Measurements from ENCODE around the gene IGSF3. TPM values are rescaled to one million over a fixed set of nuclear protein-coding genes. Genes with fewer than 3 reads are reported as not detected.
"Not testable (repeated sequence)": the region's sequence is repeated elsewhere in the genome, so short reads cannot be mapped to it uniquely, and the experiment has no call there.

IGSF3 gene
- total RNA-seq, 4 donors from 2014 or later: 0.25 to 1.2 (median 0.72) TPM

DNA sequence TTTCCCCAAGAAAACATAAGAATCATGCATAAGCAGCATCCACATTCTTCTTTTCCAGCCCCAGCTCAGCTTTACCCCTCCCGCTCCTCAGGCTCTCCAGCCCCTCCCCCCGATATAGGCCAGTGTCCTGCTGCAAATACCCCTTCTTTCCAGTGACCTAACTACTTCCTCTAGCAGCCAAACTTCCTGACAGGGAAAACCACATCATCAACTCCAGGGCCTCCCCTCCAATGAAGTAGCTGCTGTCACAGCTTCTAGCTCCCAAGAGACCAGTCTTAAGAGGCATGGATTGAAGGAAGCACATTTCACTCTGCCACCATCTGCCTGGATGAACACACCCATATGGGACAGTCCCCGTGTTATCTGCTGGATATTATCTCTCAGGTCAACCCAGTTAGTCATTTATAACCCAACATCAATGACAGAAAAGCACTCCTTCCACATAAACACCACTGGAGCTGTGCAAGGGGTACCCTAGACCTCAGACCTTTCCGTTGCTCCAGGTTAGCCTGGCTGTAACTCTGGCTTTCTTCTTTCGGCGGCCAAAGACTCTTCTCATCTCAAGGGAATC is 57.6 kb downstream of the IGSF3 start:
- H3K9me3 ChIP-seq; DNase-seq; H3K27ac ChIP-seq; H3K36me3 ChIP-seq; H3K4me3 ChIP-seq; in situ Hi-C loops (cut with MboI; ENCODE audit: low sequenced_read_pairs in 4 of 4); H3K4me1 ChIP-seq; ATAC-seq; intact Hi-C loops (cut with DNase I; ENCODE audit: low total_unique reads); H3K27me3 ChIP-seq: not testable (repeated sequence)

DNA sequence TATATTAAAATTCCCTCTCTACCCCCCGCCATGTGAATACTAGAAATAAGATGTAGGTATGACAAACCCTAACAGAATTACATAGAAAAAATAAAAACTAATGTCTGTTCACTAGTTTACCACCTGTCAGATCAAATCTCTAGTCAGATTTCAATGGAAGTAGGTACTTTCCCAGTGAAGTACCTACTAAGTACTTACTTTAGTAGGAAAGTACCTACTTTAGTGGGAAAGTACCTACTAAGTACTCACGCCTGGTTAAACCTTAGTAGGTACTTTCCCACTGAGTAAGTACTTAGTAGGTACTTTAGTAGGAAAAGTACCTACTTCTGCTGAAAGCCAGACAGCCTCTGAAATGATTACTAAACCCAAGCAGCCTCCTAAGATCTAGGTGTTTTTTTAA is 58.7 kb downstream of the IGSF3 start:
- H3K27ac ChIP-seq; intact Hi-C loops (cut with DNase I; ENCODE audit: low total_unique reads); H3K4me3 ChIP-seq; H3K36me3 ChIP-seq; H3K27me3 ChIP-seq; H3K9me3 ChIP-seq; DNase-seq; in situ Hi-C loops (cut with MboI; ENCODE audit: low sequenced_read_pairs in 4 of 4); ATAC-seq; H3K4me1 ChIP-seq: not testable (repeated sequence)

DNA sequence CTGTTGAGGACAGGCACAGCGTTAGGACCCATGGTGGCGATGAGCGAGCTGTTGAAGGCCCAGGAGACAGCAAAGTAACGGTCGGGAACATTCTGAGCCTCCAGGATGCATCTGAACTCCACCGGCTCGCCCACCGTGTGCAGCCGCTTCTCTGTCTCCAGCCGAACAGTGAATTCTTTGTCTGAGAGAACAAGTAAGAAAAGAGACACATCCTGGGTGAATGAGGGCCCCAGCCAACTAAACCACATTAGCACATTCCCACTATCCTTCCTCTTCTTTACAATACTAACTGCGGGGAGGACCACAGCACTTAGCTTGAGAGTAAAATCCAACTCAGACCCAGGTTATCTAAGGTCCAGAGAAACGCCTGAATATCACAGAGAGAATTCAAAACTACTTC is 59.4 kb downstream of the IGSF3 start:
- ATAC-seq; DNase-seq; H3K4me1 ChIP-seq; in situ Hi-C loops (cut with MboI; ENCODE audit: low sequenced_read_pairs in 4 of 4); H3K9me3 ChIP-seq; H3K4me3 ChIP-seq; H3K27ac ChIP-seq; H3K27me3 ChIP-seq; intact Hi-C loops (cut with DNase I; ENCODE audit: low total_unique reads); H3K36me3 ChIP-seq: not testable (repeated sequence)

DNA sequence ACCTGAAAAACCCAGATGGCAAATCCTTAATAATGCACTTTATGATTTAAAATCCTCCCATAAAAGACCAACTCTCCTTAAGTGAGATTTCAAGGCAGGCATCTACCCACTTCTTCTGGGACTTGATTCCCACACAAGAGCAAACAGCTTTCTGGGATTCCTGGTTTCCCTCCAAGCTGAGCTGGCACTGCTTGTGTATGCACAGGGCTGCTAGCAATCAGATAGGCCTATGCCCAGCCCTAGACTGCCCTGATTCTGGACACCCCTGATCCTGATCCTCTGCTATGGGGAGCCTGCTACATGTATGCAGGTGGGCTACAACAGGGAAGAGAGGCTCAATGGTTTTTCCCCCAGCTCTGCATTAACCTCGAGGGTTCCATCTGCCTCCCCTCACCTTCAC is 60.1 kb downstream of the IGSF3 start:
- in situ Hi-C loops (cut with MboI; ENCODE audit: low sequenced_read_pairs in 4 of 4); H3K27ac ChIP-seq; H3K4me1 ChIP-seq; H3K27me3 ChIP-seq; DNase-seq; H3K4me3 ChIP-seq; ATAC-seq; intact Hi-C loops (cut with DNase I; ENCODE audit: low total_unique reads); H3K36me3 ChIP-seq; H3K9me3 ChIP-seq: not testable (repeated sequence)

DNA sequence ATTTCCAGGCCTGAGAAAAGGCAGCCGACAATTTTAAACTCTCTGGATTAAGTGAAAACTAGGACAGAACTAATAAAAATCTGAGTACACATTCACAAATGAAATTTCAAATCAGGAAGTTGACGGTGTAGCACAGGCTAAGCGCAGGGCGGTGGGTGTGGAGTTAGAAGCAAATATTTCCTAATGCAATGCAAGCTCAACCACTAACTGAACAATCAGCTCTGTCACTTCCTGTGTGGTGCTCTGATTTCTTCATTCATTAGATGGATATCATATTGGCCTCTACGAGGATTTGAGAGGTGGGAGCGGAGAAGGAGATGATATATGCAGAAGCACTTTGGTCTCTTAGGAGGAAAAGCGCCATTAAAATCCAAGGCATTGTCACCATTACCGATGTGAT is 61.5 kb downstream of the IGSF3 start:
- intact Hi-C loops (cut with DNase I; ENCODE audit: low total_unique reads); H3K36me3 ChIP-seq: not testable (repeated sequence)

DNA sequence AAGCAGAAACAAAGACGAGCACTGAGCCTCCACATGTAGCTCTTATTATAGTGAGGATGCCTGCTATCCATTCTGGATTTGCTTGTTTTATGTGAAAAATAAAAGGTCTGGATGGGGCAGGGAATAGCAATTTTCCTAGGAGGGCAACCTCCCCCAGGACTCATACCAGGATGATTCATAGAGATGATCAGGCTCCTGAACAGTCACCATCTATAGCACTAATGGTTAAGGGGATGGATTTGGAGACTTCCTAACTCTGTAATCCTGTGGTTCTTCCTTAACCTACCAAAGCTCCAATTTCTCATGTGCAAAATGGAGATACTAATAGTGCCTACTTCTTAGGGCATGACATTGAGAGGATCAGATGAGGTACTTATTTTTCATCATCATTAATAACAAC is 62.2 kb downstream of the IGSF3 start:
- H3K36me3 ChIP-seq: no peaks in the 10 kb centered on the region
- in situ Hi-C loops (cut with MboI; ENCODE audit: low sequenced_read_pairs in 4 of 4) (no loop called here), intact Hi-C loops (cut with DNase I; ENCODE audit: low total_unique reads) (no loop called here)
- no peaks in the 10 kb centered on the region for H3K9me3 ChIP-seq
- H3K27me3 ChIP-seq: no peaks in the 10 kb centered on the region
- TF ChIP-seq, protein P1, sequence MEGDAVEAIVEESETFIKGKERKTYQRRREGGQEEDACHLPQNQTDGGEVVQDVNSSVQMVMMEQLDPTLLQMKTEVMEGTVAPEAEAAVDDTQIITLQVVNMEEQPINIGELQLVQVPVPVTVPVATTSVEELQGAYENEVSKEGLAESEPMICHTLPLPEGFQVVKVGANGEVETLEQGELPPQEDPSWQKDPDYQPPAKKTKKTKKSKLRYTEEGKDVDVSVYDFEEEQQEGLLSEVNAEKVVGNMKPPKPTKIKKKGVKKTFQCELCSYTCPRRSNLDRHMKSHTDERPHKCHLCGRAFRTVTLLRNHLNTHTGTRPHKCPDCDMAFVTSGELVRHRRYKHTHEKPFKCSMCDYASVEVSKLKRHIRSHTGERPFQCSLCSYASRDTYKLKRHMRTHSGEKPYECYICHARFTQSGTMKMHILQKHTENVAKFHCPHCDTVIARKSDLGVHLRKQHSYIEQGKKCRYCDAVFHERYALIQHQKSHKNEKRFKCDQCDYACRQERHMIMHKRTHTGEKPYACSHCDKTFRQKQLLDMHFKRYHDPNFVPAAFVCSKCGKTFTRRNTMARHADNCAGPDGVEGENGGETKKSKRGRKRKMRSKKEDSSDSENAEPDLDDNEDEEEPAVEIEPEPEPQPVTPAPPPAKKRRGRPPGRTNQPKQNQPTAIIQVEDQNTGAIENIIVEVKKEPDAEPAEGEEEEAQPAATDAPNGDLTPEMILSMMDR (IDR thresholded peaks at IDR 0.05 in 4 of 5, conservative IDR thresholded peaks at IDR 0.05 in 1 of 5): no peak
- no peak for TF ChIP-seq POLR2A (IDR thresholded peaks at IDR 0.05)
- H3K4me3 ChIP-seq: no peak overlapping the region
- ATAC-seq: no peak
- no peak for DNase-seq
- no peak overlapping the region for H3K27ac ChIP-seq
- H3K4me1 ChIP-seq: no peaks in the 10 kb centered on the region

More for the DNA sequence above, 61.5 kb downstream of the IGSF3 start:
- H3K27ac ChIP-seq; in situ Hi-C loops (cut with MboI; ENCODE audit: low sequenced_read_pairs in 4 of 4); H3K4me1 ChIP-seq; H3K27me3 ChIP-seq; DNase-seq; H3K4me3 ChIP-seq; ATAC-seq; H3K9me3 ChIP-seq: not testable (repeated sequence)

DNA sequence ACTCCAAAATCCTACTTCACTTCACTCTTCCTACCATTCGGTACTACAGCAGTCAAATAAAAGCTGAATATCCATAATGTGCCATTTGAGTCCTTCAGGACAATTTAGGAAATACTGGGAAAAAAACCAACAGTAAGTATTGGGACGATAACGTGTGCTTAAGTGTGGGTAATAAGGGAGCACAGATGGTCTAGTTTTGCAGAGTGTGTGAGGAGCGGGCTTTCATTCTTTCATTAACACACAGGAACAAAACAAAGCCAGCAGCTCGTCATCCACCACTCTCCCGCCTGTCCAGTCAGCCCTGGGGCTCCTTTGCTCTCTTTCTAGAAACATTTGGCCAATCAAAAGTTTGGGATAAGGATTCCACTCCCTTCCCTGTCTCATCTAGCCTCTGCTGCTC is 63.1 kb downstream of the IGSF3 start:
- H3K36me3 ChIP-seq; intact Hi-C loops (cut with DNase I; ENCODE audit: low total_unique reads); H3K9me3 ChIP-seq; ATAC-seq; H3K27me3 ChIP-seq; in situ Hi-C loops (cut with MboI; ENCODE audit: low sequenced_read_pairs in 4 of 4); DNase-seq; H3K4me3 ChIP-seq; H3K4me1 ChIP-seq; H3K27ac ChIP-seq: not testable (repeated sequence)

DNA sequence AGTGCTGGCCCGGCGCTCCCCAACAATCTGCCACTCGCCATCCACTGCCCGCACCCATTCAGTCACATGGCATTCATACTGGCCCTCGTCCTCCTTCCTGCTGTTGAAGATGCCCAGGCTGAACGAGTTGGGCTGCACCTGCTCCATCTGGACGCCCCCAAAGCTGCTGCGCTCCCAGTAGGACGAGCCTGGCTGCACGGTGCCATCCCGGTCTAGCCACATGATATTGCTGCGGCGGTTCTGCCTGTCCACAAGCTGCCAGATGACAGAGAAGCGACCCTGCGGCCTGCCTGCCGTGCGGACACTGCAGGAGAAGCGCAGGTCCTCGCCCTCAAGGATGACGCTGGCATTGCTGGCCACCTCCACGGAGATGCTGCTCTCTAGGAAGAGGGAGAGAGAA is 63.9 kb downstream of the IGSF3 start:
- H3K9me3 ChIP-seq; intact Hi-C loops (cut with DNase I; ENCODE audit: low total_unique reads); H3K27ac ChIP-seq; in situ Hi-C loops (cut with MboI; ENCODE audit: low sequenced_read_pairs in 4 of 4); H3K4me3 ChIP-seq; H3K36me3 ChIP-seq; ATAC-seq; H3K27me3 ChIP-seq; DNase-seq; H3K4me1 ChIP-seq: not testable (repeated sequence)

DNA sequence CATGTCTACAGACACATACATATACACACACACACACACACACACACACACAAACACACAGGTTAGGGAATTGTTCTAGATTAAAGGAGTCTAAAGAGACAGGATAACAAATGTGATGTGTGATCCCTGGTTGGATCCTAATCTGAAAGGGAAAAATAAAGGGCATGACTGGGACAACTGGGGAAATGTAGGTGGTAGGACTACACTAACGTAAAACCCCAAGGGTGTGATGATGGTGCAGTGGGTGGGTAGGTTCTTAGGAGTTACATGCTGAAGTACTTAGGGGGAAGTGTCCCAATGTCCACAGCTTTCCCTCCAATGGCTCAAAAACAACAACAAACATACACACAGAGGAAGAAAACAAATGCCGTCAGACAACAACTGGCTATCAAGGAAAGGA is 68.2 kb downstream of the IGSF3 start:
- intact Hi-C loops (cut with DNase I; ENCODE audit: low total_unique reads); ATAC-seq; H3K27ac ChIP-seq; H3K27me3 ChIP-seq; H3K4me1 ChIP-seq; H3K4me3 ChIP-seq; H3K9me3 ChIP-seq; DNase-seq; H3K36me3 ChIP-seq: not testable (repeated sequence)
- in situ Hi-C loops (cut with MboI; ENCODE audit: low sequenced_read_pairs in 4 of 4): loop anchor here in 1 of 4 donors (25.0 kb wide), 1 partner anchor 438 kb away; no protein-coding TSS in a partner anchor

DNA sequence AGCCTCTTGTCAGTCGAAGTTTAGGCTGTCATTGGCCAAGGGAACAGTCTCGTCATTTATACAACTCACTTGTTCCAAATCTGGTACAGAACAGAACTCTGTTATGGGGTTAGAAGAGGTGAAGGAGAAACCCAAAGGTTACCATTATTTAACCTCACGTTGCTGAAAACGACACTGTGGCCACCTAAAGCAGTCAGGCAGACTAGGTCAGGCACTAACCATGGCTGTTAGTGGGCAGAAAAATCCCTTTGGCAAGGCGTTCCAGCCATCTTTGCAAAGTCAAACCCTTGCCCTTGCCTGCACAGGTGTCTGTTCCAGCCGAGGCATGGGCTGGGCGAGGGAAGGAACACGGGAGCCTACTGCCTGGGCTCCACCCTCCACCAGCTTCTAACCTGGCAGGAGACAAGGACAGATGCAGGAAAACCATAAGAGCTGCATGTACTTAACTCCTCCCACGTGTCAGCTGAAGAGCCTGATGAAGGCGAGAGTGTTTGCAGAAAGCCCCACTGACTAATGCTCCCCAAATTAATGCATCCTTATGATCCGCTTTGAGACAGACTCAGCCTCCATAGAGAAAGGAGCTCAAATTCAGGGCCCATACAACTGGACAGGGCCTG is 69.0 kb downstream of the IGSF3 start:
- DNase-seq; H3K9me3 ChIP-seq; H3K27ac ChIP-seq; H3K27me3 ChIP-seq; intact Hi-C loops (cut with DNase I; ENCODE audit: low total_unique reads); H3K4me1 ChIP-seq; H3K4me3 ChIP-seq; H3K36me3 ChIP-seq; ATAC-seq: not testable (repeated sequence)
- in situ Hi-C loops (cut with MboI; ENCODE audit: low sequenced_read_pairs in 4 of 4): loop anchor here in 1 of 4 donors (25.0 kb wide), 1 partner anchor 439 kb away; no protein-coding TSS in a partner anchor

DNA sequence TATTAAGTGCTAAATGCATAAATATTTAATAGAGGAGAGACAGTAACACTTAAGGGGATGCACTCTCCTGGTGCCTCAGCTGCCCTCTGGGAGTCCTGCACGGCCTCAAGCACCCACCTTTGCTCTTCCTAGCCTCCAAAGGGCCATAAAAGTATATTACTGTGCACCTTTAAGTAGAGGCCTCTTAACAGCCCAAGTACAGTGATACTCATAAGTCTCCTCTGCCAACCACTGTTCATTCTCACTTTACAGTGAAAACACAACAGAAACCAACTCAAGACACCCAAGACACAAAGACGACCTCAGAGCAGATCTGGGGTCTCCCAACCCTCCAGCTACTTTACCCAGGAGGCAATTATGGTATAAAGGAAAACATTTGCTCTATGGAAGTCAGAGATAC is 70.1 kb downstream of the IGSF3 start:
- H3K4me1 ChIP-seq; intact Hi-C loops (cut with DNase I; ENCODE audit: low total_unique reads); ATAC-seq; H3K27ac ChIP-seq; DNase-seq; H3K9me3 ChIP-seq; H3K27me3 ChIP-seq; H3K4me3 ChIP-seq; H3K36me3 ChIP-seq: not testable (repeated sequence)
- in situ Hi-C loops (cut with MboI; ENCODE audit: low sequenced_read_pairs in 4 of 4): loop anchor here in 1 of 4 donors (25.0 kb wide), 1 partner anchor 440 kb away; no protein-coding TSS in a partner anchor

All from gastrocnemius medialis (tissue), 4 donors.